ENCODE measurements around the gene SH3RF1. TPM values are rescaled to one million over a fixed set of nuclear protein-coding genes. Genes with fewer than 3 reads are reported as not detected.

The SH3RF1 gene
- total and polyA plus RNA-seq, 11 donors: 1.7 to 17.2 (median 8.9) TPM

GRCh38 chr4:169208090-169208455, 62.7 kb downstream of the SH3RF1 start:
- no peak overlapping the region for H3K27ac ChIP-seq
- H3K27me3 ChIP-seq: no peaks in the 10 kb centered on the region
- ATAC-seq: no peak
- WGBS, 4 donors: 72 to 83% (median 78%) methylated on average over 3 of the region's 3 CpGs
- H3K36me3 ChIP-seq: no peaks in the 10 kb centered on the region
- TF ChIP-seq CTCF (IDR thresholded peaks at IDR 0.05): no peak
- no peaks in the 10 kb centered on the region for H3K9me3 ChIP-seq
- intact Hi-C loops (cut with DNase I): loop anchor here in 1 of 10 donors (5.0 kb wide), 1 partner anchor 54 kb away; no protein-coding TSS in a partner anchor
- no peak for DNase-seq
- H3K4me3 ChIP-seq: no peak overlapping the region
- peaks cover 0 to 36% (median 0%) of the 10 kb centered on the region in 12 donors for H3K4me1 ChIP-seq

- Histone ChIP-seq H3K4me3 (no peak overlapping the region), H3K27me3 (no peaks in the 10 kb centered on the region), H3K36me3 (no peaks in the 10 kb centered on the region), H3K27ac (no peak overlapping the region), H3K4me1 (peaks cover 0 to 41% (median 0%) of the 10 kb centered on the region in 12 donors), H3K9me3 (no peaks in the 10 kb centered on the region)
- WGBS, 4 donors: 86 to 95% (median 92%) methylated on average over 2 of the region's 2 CpGs
- intact Hi-C loops (cut with DNase I): loop anchor here in 1 of 10 donors (5.0 kb wide), 1 partner anchor 55 kb away; no protein-coding TSS in a partner anchor
- ATAC-seq (no peak), DNase-seq (no peak)
- TF ChIP-seq CTCF (IDR thresholded peaks at IDR 0.05): no peak
- TF ChIP-seq POLR2A (IDR thresholded peaks at IDR 0.05): no peak
Measured at GRCh38 chr4:169207436-169208089, 63.2 kb downstream of the SH3RF1 start.

- no peak for DNase-seq
- Histone ChIP-seq H3K4me1 (peaks cover 0 to 60% (median 14%) of the 10 kb centered on the region in 12 donors), H3K27ac (no peak overlapping the region), H3K4me3 (no peak overlapping the region), H3K9me3 (no peaks in the 10 kb centered on the region), H3K36me3 (no peaks in the 10 kb centered on the region), H3K27me3 (no peaks in the 10 kb centered on the region)
- no peak for TF ChIP-seq CTCF (IDR thresholded peaks at IDR 0.05)
- TF ChIP-seq POLR2A (IDR thresholded peaks at IDR 0.05): no peak
- no peak for ATAC-seq
- intact Hi-C loops (cut with DNase I): loop anchor here in 1 of 10 donors (5.0 kb wide), 1 partner anchor 57 kb away; no protein-coding TSS in a partner anchor
Measured at GRCh38 chr4:169205744-169206080, 65.0 kb downstream of the SH3RF1 start.

- WGBS, 4 donors: 67 to 82% (median 80%) methylated on average over 3 of the region's 3 CpGs
- no peak for TF ChIP-seq CTCF (IDR thresholded peaks at IDR 0.05)
- no peak for TF ChIP-seq POLR2A (IDR thresholded peaks at IDR 0.05)
- intact Hi-C loops (cut with DNase I): loop anchor here in 1 of 10 donors (5.0 kb wide), 1 partner anchor 57 kb away; no protein-coding TSS in a partner anchor
Measured at GRCh38 chr4:169205075-169205743, 65.5 kb downstream of the SH3RF1 start.

More at GRCh38 chr4:169205075-169205743, 65.5 kb downstream of the SH3RF1 start:
- Histone ChIP-seq H3K4me1 (peaks cover 0 to 65% (median 15%) of the 10 kb centered on the region in 12 donors), H3K27ac (no peak overlapping the region), H3K4me3 (no peak overlapping the region), H3K9me3 (no peaks in the 10 kb centered on the region), H3K27me3 (no peaks in the 10 kb centered on the region), H3K36me3 (no peaks in the 10 kb centered on the region)
- DNase-seq: no peak
- no peak for ATAC-seq
